IMR-90 (cell line): ENCODE results near the gene FBRSL1. TPM values are rescaled to one million over a fixed set of nuclear protein-coding genes. Genes with fewer than 3 reads are reported as not detected.

Experiments used
- ATAC-seq: fragments of 200-7000 bp; cut with Tn5 transposase; 2 replicates; pipeline ENCODE4 v1.9.1; 2020; ENCODE audit warnings: low read depth, mild to moderate bottlenecking, moderate library complexity
- BruUV-seq: library from RNA; stranded (reverse); fragments of 400-500 nt; replicated peaks from 2 replicates; lab custom pipeline; 2021; lab: Mats Ljungman, UMichigan
- CTCF ChIA-PET: fragments of 300-600 bp; formaldehyde crosslinking; extraction: SDS; loops from one replicate; lab custom pipeline; 2021; ENCODE audit warnings: antibody characterized with exemption; lab: Yijun Ruan, JAX
- POLR2A ChIA-PET: fragments of 300-600 bp; sonication (Branson Sonifier 250); formaldehyde crosslinking; loops from one replicate; lab custom pipeline; 2022; ENCODE audit warnings: antibody characterized with exemption; ENCODE audit not compliant: unreplicated experiment; lab: Charles Lee
- DNase-seq: peaks from one replicate; pipeline ENCODE4 v3.0.0; 2013
- H2AFZ ChIP-seq: replicated peaks from 2 replicates; pipeline ENCODE3; 2013; ENCODE audit warnings: low read length, mild to moderate bottlenecking; ENCODE audit not compliant: poor library complexity
- H2AK5ac ChIP-seq: 2 replicates; pipeline ENCODE4 v1.6.1; 2013; ENCODE audit warnings: low read depth, low read length, inconsistent platforms
- H2AK9ac ChIP-seq: replicated peaks from 2 replicates; pipeline ENCODE3; 2013; ENCODE audit warnings: mild to moderate bottlenecking, low read depth, low read length, moderate library complexity; ENCODE audit not compliant: poor library complexity
- H2BK120ac ChIP-seq: 2 replicates; pipeline ENCODE4 v1.6.1; 2013; ENCODE audit warnings: low read depth, low read length, inconsistent platforms
- H2BK15ac ChIP-seq: 3 replicates; pipeline ENCODE4 v1.6.1; 2013; ENCODE audit warnings: low read depth, low read length, inconsistent platforms
- H2BK20ac ChIP-seq: 2 replicates; pipeline ENCODE4 v1.6.1; 2013; ENCODE audit warnings: low read depth, mild to moderate bottlenecking, inconsistent platforms, low read length, moderate library complexity
- H2BK5ac ChIP-seq: 2 replicates; pipeline ENCODE4 v1.6.1; 2013; ENCODE audit warnings: mild to moderate bottlenecking, low read depth, low read length, inconsistent platforms; ENCODE audit not compliant: poor library complexity, severe bottlenecking
- H3K14ac ChIP-seq: replicated peaks from 2 replicates; pipeline ENCODE4 v1.6.1; 2013; ENCODE audit warnings: low read depth, low read length, inconsistent platforms
- H3K18ac ChIP-seq: 2 replicates; pipeline ENCODE4 v1.6.1; 2013; ENCODE audit warnings: low read depth, low read length, control low read depth
- H3K23ac ChIP-seq: 2 replicates; pipeline ENCODE4 v1.6.1; 2013; ENCODE audit warnings: low read depth, low read length, inconsistent platforms
- H3K27ac ChIP-seq: 2 replicates; pipeline ENCODE4 v1.5.1; 2013; ENCODE audit warnings: mild to moderate bottlenecking, control low read depth, low read length; ENCODE audit not compliant: insufficient read depth
- H3K27me3 ChIP-seq: 2 replicates; pipeline ENCODE4 v1.6.1; 2013; ENCODE audit warnings: low read length; ENCODE audit not compliant: control insufficient read depth, insufficient read depth
- H3K36me3 ChIP-seq: 2 replicates; pipeline ENCODE4 v1.6.1; 2013; ENCODE audit warnings: low read length, mixed read lengths; ENCODE audit not compliant: control insufficient read depth, insufficient read depth
- H3K4ac ChIP-seq: 2 replicates; pipeline ENCODE4 v1.6.1; 2013; ENCODE audit warnings: low read depth, low read length, inconsistent platforms
- H3K4me1 ChIP-seq: 2 replicates; pipeline ENCODE4 v1.6.1; 2013; ENCODE audit warnings: low read length, mixed read lengths; ENCODE audit not compliant: control insufficient read depth, insufficient read depth
- H3K4me2 ChIP-seq: 2 replicates; pipeline ENCODE4 v1.6.1; 2013; ENCODE audit warnings: low read depth, mild to moderate bottlenecking, control low read depth, low read length, moderate library complexity
- H3K4me3 ChIP-seq: 2 replicates; pipeline ENCODE4 v1.5.1; 2013; ENCODE audit warnings: low read depth, mild to moderate bottlenecking, control low read depth, low read length, moderate library complexity; ENCODE audit not compliant: insufficient read depth
- H3K56ac ChIP-seq: 2 replicates; pipeline ENCODE4 v1.6.1; 2013; ENCODE audit warnings: low read length, inconsistent platforms; ENCODE audit not compliant: insufficient read depth; ENCODE audit errors: extremely low read depth
- H3K79me1 ChIP-seq, 2 experiments: 2 replicates each; pipeline ENCODE4 v1.6.1; 2013; ENCODE audit warnings: low read length in 2 of 2, inconsistent platforms in 1 of 2, low read depth in 1 of 2
- H3K9ac ChIP-seq: 2 replicates; pipeline ENCODE4 v1.6.1; 2013; ENCODE audit warnings: low read depth, low read length, control low read depth
- H3K9me1 ChIP-seq: 2 replicates; pipeline ENCODE4 v1.6.1; 2013; ENCODE audit warnings: low read length, inconsistent platforms; ENCODE audit not compliant: insufficient read depth
- H3K9me3 ChIP-seq: 2 replicates; pipeline ENCODE4 v1.6.1; 2013; ENCODE audit warnings: low read length; ENCODE audit not compliant: control insufficient read depth, insufficient read depth
- H4K20me1 ChIP-seq: 2 replicates; pipeline ENCODE4 v1.6.1; 2013; ENCODE audit warnings: low read length, inconsistent platforms; ENCODE audit not compliant: insufficient read depth
- H4K5ac ChIP-seq: 2 replicates; pipeline ENCODE4 v1.6.1; 2013; ENCODE audit warnings: mild to moderate bottlenecking, low read depth, low read length, control low read depth
- H4K8ac ChIP-seq, 2 experiments: 2 replicates each; pipeline ENCODE4 v1.6.1; 2013; ENCODE audit warnings: low read depth in 2 of 2, low read length in 2 of 2, control low read depth in 1 of 2, inconsistent platforms in 1 of 2
- H4K91ac ChIP-seq: 2 replicates; pipeline ENCODE4 v1.6.1; 2013; ENCODE audit warnings: low read depth, low read length, inconsistent platforms; ENCODE audit not compliant: insufficient read depth
- BHLHE40 ChIP-seq: fragments of 150-350 bp; IDR thresholded peaks from 2 replicates; pipeline ENCODE4 v1.6.1; 2016; ENCODE audit warnings: mild to moderate bottlenecking, low read depth, low read length
- CEBPB ChIP-seq: IDR thresholded peaks from 2 replicates; pipeline ENCODE4 v1.6.1; 2012; ENCODE audit warnings: low read depth, low read length, improper control_type of control experiment
- CHD1 ChIP-seq: IDR thresholded peaks from 2 replicates; pipeline ENCODE4 v1.6.1; 2012; ENCODE audit warnings: low read depth, low read length, improper control_type of control experiment
- CTCF ChIP-seq: conservative IDR thresholded peaks from 2 replicates; pipeline ENCODE4 v1.5.1; 2012; ENCODE audit warnings: mild to moderate bottlenecking, low read depth, low read length, improper control_type of control experiment
- ELK1 ChIP-seq: fragments of 150-350 bp; IDR thresholded peaks from 2 replicates; pipeline ENCODE4 v1.6.1; 2016; ENCODE audit warnings: low read depth, mild to moderate bottlenecking, low read length, moderate library complexity, borderline replicate concordance
- FOS ChIP-seq: fragments of 150-350 bp; IDR thresholded peaks from 2 replicates; pipeline ENCODE4 v1.6.1; 2016; ENCODE audit warnings: low read depth, low read length
- MAFK ChIP-seq: IDR thresholded peaks from 2 replicates; pipeline ENCODE4 v1.6.1; 2012; ENCODE audit warnings: low read depth, low read length, improper control_type of control experiment
- MAZ ChIP-seq: IDR thresholded peaks from 2 replicates; pipeline ENCODE4 v1.6.1; 2012; ENCODE audit warnings: low read depth, mild to moderate bottlenecking, low read length, improper control_type of control experiment, moderate library complexity, borderline replicate concordance
- MXI1 ChIP-seq: IDR thresholded peaks from 2 replicates; pipeline ENCODE4 v1.6.1; 2012; ENCODE audit warnings: low read depth, mild to moderate bottlenecking, low read length, moderate library complexity, borderline replicate concordance
- NFE2L2 ChIP-seq: fragments of 150-350 bp; IDR thresholded peaks from 2 replicates; pipeline ENCODE4 v1.6.1; 2016; ENCODE audit warnings: low read depth, mild to moderate bottlenecking, low read length
- POLR2A ChIP-seq: IDR thresholded peaks from 2 replicates; pipeline ENCODE4 v1.6.1; 2012; ENCODE audit warnings: mild to moderate bottlenecking, low read depth, low read length
- RAD21 ChIP-seq: IDR thresholded peaks from 2 replicates; pipeline ENCODE4 v1.6.1; 2012; ENCODE audit warnings: low read length, improper control_type of control experiment
- RCOR1 ChIP-seq: IDR thresholded peaks from 2 replicates; pipeline ENCODE4 v1.6.1; 2012; ENCODE audit warnings: mild to moderate bottlenecking, low read length, improper control_type of control experiment; ENCODE audit not compliant: insufficient replicate concordance
- RFX5 ChIP-seq: IDR thresholded peaks from 2 replicates; pipeline ENCODE4 v1.8.0; 2012; ENCODE audit warnings: low read depth, mild to moderate bottlenecking, low read length, moderate library complexity
- SMC3 ChIP-seq: fragments of 150-350 bp; IDR thresholded peaks from 2 replicates; pipeline ENCODE4 v1.6.1; 2016; ENCODE audit warnings: low read depth, mild to moderate bottlenecking, antibody characterized with exemption, low read length, moderate library complexity
- USF2 ChIP-seq: fragments of 150-350 bp; IDR thresholded peaks from 2 replicates; pipeline ENCODE4 v1.6.1; 2017; ENCODE audit warnings: mild to moderate bottlenecking, antibody characterized with exemption, low read length, low read depth
- WGBS, 2 experiments: methylation state at CpG; one replicate each; pipeline versions ENCODE4 v1.1.5 to v1.1.7; 2013; ENCODE audit warnings: missing lambda C conversion rate in 2 of 2; ENCODE audit not compliant: insufficient read length in 1 of 2; ENCODE audit errors: extremely low coverage in 2 of 2; 5-methylcytosine and 5-hydroxymethylcytosine counted together
- dilution Hi-C: fragments of 300-500 bp; cut with HindIII; formaldehyde crosslinking; loops from one replicate; pipeline ENCODE4 v1.14.3; 2018; ENCODE audit warnings: low sequenced_read_pairs; ENCODE audit not compliant: unreplicated experiment
- in situ Hi-C: fragments of 300-500 bp; cut with MboI; formaldehyde crosslinking; loops from 3 replicates; pipeline ENCODE4 v1.14.3; 2019; ENCODE audit warnings: low sequenced_read_pairs, inconsistent platforms, mixed read lengths
- intact Hi-C: fragments of 100-400 bp; cut with micrococcal nuclease; formaldehyde crosslinking; loops from 2 replicates; pipeline ENCODE4 v1.10.0; 2022
- polyA plus RNA-seq, 3 experiments: library from polyadenylated mRNA; depleted of rRNA; stranded (reverse); fragments of >200 nt; gene quantifications; 2 replicates each; pipeline ENCODE4 v1.2.3, GENCODE V29; 2012; ENCODE audit warnings: low replicate concordance in 1 of 3
- total RNA-seq: library from RNA; depleted of rRNA; stranded (reverse); fragments of >200 nt; gene quantifications from 2 replicates; pipeline ENCODE4 v1.2.3, GENCODE V29; 2012

Gene FBRSL1
- total and polyA plus RNA-seq, 2 of the 4 experiments (the other 2 are of a cell fraction) = 0.36 to 10.8 TPM

- Histone ChIP-seq H3K14ac (no peak overlapping the region), H3K9ac (no peak overlapping the region), H3K79me1 (peaks cover 4 to 6% of the 10 kb centered on the region in 2 experiments; a peak in 3 of 4 replicates), H2BK120ac (no peak overlapping the region), H4K20me1 (peaks cover 5% of the 10 kb centered on the region), H2AK9ac (no peak overlapping the region), H4K5ac (no peak overlapping the region), H3K27ac (no peak overlapping the region), H3K9me3 (no peaks in the 10 kb centered on the region), H2BK20ac (no peak overlapping the region), H3K27me3 (peaks cover 18% of the 10 kb centered on the region), H3K23ac (no peak overlapping the region), H3K9me1 (no peaks in the 10 kb centered on the region), H2BK5ac (no peak overlapping the region), H3K4me1 (peaks cover under 1% of the 10 kb centered on the region; the same call in 1 of the 2 replicates), H2BK15ac (no peak overlapping the region), H3K4me3 (no peak overlapping the region), H2AFZ (no peak overlapping the region), H3K56ac (no peak overlapping the region), H3K4ac (no peak overlapping the region), H3K36me3 (no peaks in the 10 kb centered on the region), H3K4me2 (no peak overlapping the region), H2AK5ac (no peak overlapping the region), H3K18ac (no peak overlapping the region), H4K91ac (no peak overlapping the region), H4K8ac (no peak overlapping the region)
- dilution Hi-C loops = no loop called here
- POLR2A ChIA-PET = interaction anchor here (0.5 kb wide), 1 partner anchor 18 kb away, joined by 4 read pairs; no protein-coding TSS in a partner anchor
- no peak for DNase-seq
- no peak for ATAC-seq
- CTCF ChIA-PET = no interaction called here
- BruUV-seq = no TSS peak
- 70% methylated on average over 6 of the region's 8 CpGs; no CpG with 5 or more reads in 1 of the 2 experiments for WGBS, 2 experiments
- in situ Hi-C loops = no loop called here
- TF ChIP-seq CTCF (no peak), RCOR1 (no peak), ELK1 (no peak), USF2 (no peak), POLR2A (no peak), MAZ (no peak), RAD21 (no peak), RFX5 (no peak), SMC3 (no peak), FOS (no peak), NFE2L2 (no peak), MXI1 (no peak), MAFK (no peak), BHLHE40 (no peak), CEBPB (no peak), CHD1 (no peak)
- intact Hi-C loops = no loop called here
These were observed 3.8 kb upstream of the FBRSL1 start for GRCh38 chr12:132486168-132486567.
